IMR-90 (cell line): Measurements from ENCODE around the gene C1orf116. TPM values are rescaled to one million over a fixed set of nuclear protein-coding genes. Genes with fewer than 3 reads are reported as not detected.

Experiments used
- ATAC-seq: fragments of 200-7000 bp; cut with Tn5 transposase; 2 replicates; pipeline ENCODE4 v1.9.1; 2020; ENCODE audit warnings: low read depth, mild to moderate bottlenecking, moderate library complexity
- BruUV-seq: library from RNA; stranded (reverse); fragments of 400-500 nt; replicated peaks from 2 replicates; lab custom pipeline; 2021; lab: Mats Ljungman, UMichigan
- CTCF ChIA-PET: fragments of 300-600 bp; formaldehyde crosslinking; extraction: SDS; loops from one replicate; lab custom pipeline; 2021; ENCODE audit warnings: antibody characterized with exemption; lab: Yijun Ruan, JAX
- POLR2A ChIA-PET: fragments of 300-600 bp; sonication (Branson Sonifier 250); formaldehyde crosslinking; loops from one replicate; lab custom pipeline; 2022; ENCODE audit warnings: antibody characterized with exemption; ENCODE audit not compliant: unreplicated experiment; lab: Charles Lee
- DNase-seq: peaks from one replicate; pipeline ENCODE4 v3.0.0; 2013
- H2AFZ ChIP-seq: replicated peaks from 2 replicates; pipeline ENCODE3; 2013; ENCODE audit warnings: low read length, mild to moderate bottlenecking; ENCODE audit not compliant: poor library complexity
- H2AK5ac ChIP-seq: 2 replicates; pipeline ENCODE4 v1.6.1; 2013; ENCODE audit warnings: low read depth, low read length, inconsistent platforms
- H2AK9ac ChIP-seq: replicated peaks from 2 replicates; pipeline ENCODE3; 2013; ENCODE audit warnings: mild to moderate bottlenecking, low read depth, low read length, moderate library complexity; ENCODE audit not compliant: poor library complexity
- H2BK120ac ChIP-seq: 2 replicates; pipeline ENCODE4 v1.6.1; 2013; ENCODE audit warnings: low read depth, low read length, inconsistent platforms
- H2BK15ac ChIP-seq: 3 replicates; pipeline ENCODE4 v1.6.1; 2013; ENCODE audit warnings: low read depth, low read length, inconsistent platforms
- H2BK20ac ChIP-seq: 2 replicates; pipeline ENCODE4 v1.6.1; 2013; ENCODE audit warnings: low read depth, mild to moderate bottlenecking, inconsistent platforms, low read length, moderate library complexity
- H2BK5ac ChIP-seq: 2 replicates; pipeline ENCODE4 v1.6.1; 2013; ENCODE audit warnings: mild to moderate bottlenecking, low read depth, low read length, inconsistent platforms; ENCODE audit not compliant: poor library complexity, severe bottlenecking
- H3K14ac ChIP-seq: replicated peaks from 2 replicates; pipeline ENCODE4 v1.6.1; 2013; ENCODE audit warnings: low read depth, low read length, inconsistent platforms
- H3K18ac ChIP-seq: 2 replicates; pipeline ENCODE4 v1.6.1; 2013; ENCODE audit warnings: low read depth, low read length, control low read depth
- H3K23ac ChIP-seq: 2 replicates; pipeline ENCODE4 v1.6.1; 2013; ENCODE audit warnings: low read depth, low read length, inconsistent platforms
- H3K27ac ChIP-seq: 2 replicates; pipeline ENCODE4 v1.5.1; 2013; ENCODE audit warnings: mild to moderate bottlenecking, control low read depth, low read length; ENCODE audit not compliant: insufficient read depth
- H3K27me3 ChIP-seq: 2 replicates; pipeline ENCODE4 v1.6.1; 2013; ENCODE audit warnings: low read length; ENCODE audit not compliant: control insufficient read depth, insufficient read depth
- H3K36me3 ChIP-seq: 2 replicates; pipeline ENCODE4 v1.6.1; 2013; ENCODE audit warnings: low read length, mixed read lengths; ENCODE audit not compliant: control insufficient read depth, insufficient read depth
- H3K4ac ChIP-seq: 2 replicates; pipeline ENCODE4 v1.6.1; 2013; ENCODE audit warnings: low read depth, low read length, inconsistent platforms
- H3K4me1 ChIP-seq: 2 replicates; pipeline ENCODE4 v1.6.1; 2013; ENCODE audit warnings: low read length, mixed read lengths; ENCODE audit not compliant: control insufficient read depth, insufficient read depth
- H3K4me2 ChIP-seq: 2 replicates; pipeline ENCODE4 v1.6.1; 2013; ENCODE audit warnings: low read depth, mild to moderate bottlenecking, control low read depth, low read length, moderate library complexity
- H3K4me3 ChIP-seq: 2 replicates; pipeline ENCODE4 v1.5.1; 2013; ENCODE audit warnings: low read depth, mild to moderate bottlenecking, control low read depth, low read length, moderate library complexity; ENCODE audit not compliant: insufficient read depth
- H3K56ac ChIP-seq: 2 replicates; pipeline ENCODE4 v1.6.1; 2013; ENCODE audit warnings: low read length, inconsistent platforms; ENCODE audit not compliant: insufficient read depth; ENCODE audit errors: extremely low read depth
- H3K79me1 ChIP-seq, 2 experiments: 2 replicates each; pipeline ENCODE4 v1.6.1; 2013; ENCODE audit warnings: low read length in 2 of 2, inconsistent platforms in 1 of 2, low read depth in 1 of 2
- H3K9ac ChIP-seq: 2 replicates; pipeline ENCODE4 v1.6.1; 2013; ENCODE audit warnings: low read depth, low read length, control low read depth
- H3K9me1 ChIP-seq: 2 replicates; pipeline ENCODE4 v1.6.1; 2013; ENCODE audit warnings: low read length, inconsistent platforms; ENCODE audit not compliant: insufficient read depth
- H3K9me3 ChIP-seq: 2 replicates; pipeline ENCODE4 v1.6.1; 2013; ENCODE audit warnings: low read length; ENCODE audit not compliant: control insufficient read depth, insufficient read depth
- H4K20me1 ChIP-seq: 2 replicates; pipeline ENCODE4 v1.6.1; 2013; ENCODE audit warnings: low read length, inconsistent platforms; ENCODE audit not compliant: insufficient read depth
- H4K5ac ChIP-seq: 2 replicates; pipeline ENCODE4 v1.6.1; 2013; ENCODE audit warnings: mild to moderate bottlenecking, low read depth, low read length, control low read depth
- H4K8ac ChIP-seq, 2 experiments: 2 replicates each; pipeline ENCODE4 v1.6.1; 2013; ENCODE audit warnings: low read depth in 2 of 2, low read length in 2 of 2, control low read depth in 1 of 2, inconsistent platforms in 1 of 2
- H4K91ac ChIP-seq: 2 replicates; pipeline ENCODE4 v1.6.1; 2013; ENCODE audit warnings: low read depth, low read length, inconsistent platforms; ENCODE audit not compliant: insufficient read depth
- BHLHE40 ChIP-seq: fragments of 150-350 bp; IDR thresholded peaks from 2 replicates; pipeline ENCODE4 v1.6.1; 2016; ENCODE audit warnings: mild to moderate bottlenecking, low read depth, low read length
- CEBPB ChIP-seq: IDR thresholded peaks from 2 replicates; pipeline ENCODE4 v1.6.1; 2012; ENCODE audit warnings: low read depth, low read length, improper control_type of control experiment
- CHD1 ChIP-seq: IDR thresholded peaks from 2 replicates; pipeline ENCODE4 v1.6.1; 2012; ENCODE audit warnings: low read depth, low read length, improper control_type of control experiment
- FOS ChIP-seq: fragments of 150-350 bp; IDR thresholded peaks from 2 replicates; pipeline ENCODE4 v1.6.1; 2016; ENCODE audit warnings: low read depth, low read length
- MAFK ChIP-seq: IDR thresholded peaks from 2 replicates; pipeline ENCODE4 v1.6.1; 2012; ENCODE audit warnings: low read depth, low read length, improper control_type of control experiment
- MAZ ChIP-seq: IDR thresholded peaks from 2 replicates; pipeline ENCODE4 v1.6.1; 2012; ENCODE audit warnings: low read depth, mild to moderate bottlenecking, low read length, improper control_type of control experiment, moderate library complexity, borderline replicate concordance
- MXI1 ChIP-seq: IDR thresholded peaks from 2 replicates; pipeline ENCODE4 v1.6.1; 2012; ENCODE audit warnings: low read depth, mild to moderate bottlenecking, low read length, moderate library complexity, borderline replicate concordance
- NFE2L2 ChIP-seq: fragments of 150-350 bp; IDR thresholded peaks from 2 replicates; pipeline ENCODE4 v1.6.1; 2016; ENCODE audit warnings: low read depth, mild to moderate bottlenecking, low read length
- POLR2A ChIP-seq: IDR thresholded peaks from 2 replicates; pipeline ENCODE4 v1.6.1; 2012; ENCODE audit warnings: mild to moderate bottlenecking, low read depth, low read length
- RAD21 ChIP-seq: IDR thresholded peaks from 2 replicates; pipeline ENCODE4 v1.6.1; 2012; ENCODE audit warnings: low read length, improper control_type of control experiment
- RCOR1 ChIP-seq: IDR thresholded peaks from 2 replicates; pipeline ENCODE4 v1.6.1; 2012; ENCODE audit warnings: mild to moderate bottlenecking, low read length, improper control_type of control experiment; ENCODE audit not compliant: insufficient replicate concordance
- RFX5 ChIP-seq: IDR thresholded peaks from 2 replicates; pipeline ENCODE4 v1.8.0; 2012; ENCODE audit warnings: low read depth, mild to moderate bottlenecking, low read length, moderate library complexity
- SMC3 ChIP-seq: fragments of 150-350 bp; IDR thresholded peaks from 2 replicates; pipeline ENCODE4 v1.6.1; 2016; ENCODE audit warnings: low read depth, mild to moderate bottlenecking, antibody characterized with exemption, low read length, moderate library complexity
- WGBS, 2 experiments: methylation state at CpG; one replicate each; pipeline versions ENCODE4 v1.1.5 to v1.1.7; 2013; ENCODE audit warnings: missing lambda C conversion rate in 2 of 2; ENCODE audit not compliant: insufficient read length in 1 of 2; ENCODE audit errors: extremely low coverage in 2 of 2; 5-methylcytosine and 5-hydroxymethylcytosine counted together
- dilution Hi-C: fragments of 300-500 bp; cut with HindIII; formaldehyde crosslinking; loops from one replicate; pipeline ENCODE4 v1.14.3; 2018; ENCODE audit warnings: low sequenced_read_pairs; ENCODE audit not compliant: unreplicated experiment
- in situ Hi-C: fragments of 300-500 bp; cut with MboI; formaldehyde crosslinking; loops from 3 replicates; pipeline ENCODE4 v1.14.3; 2019; ENCODE audit warnings: low sequenced_read_pairs, inconsistent platforms, mixed read lengths
- intact Hi-C: fragments of 100-400 bp; cut with micrococcal nuclease; formaldehyde crosslinking; loops from 2 replicates; pipeline ENCODE4 v1.10.0; 2022
- polyA plus RNA-seq, 3 experiments: library from polyadenylated mRNA; depleted of rRNA; stranded (reverse); fragments of >200 nt; gene quantifications; 2 replicates each; pipeline ENCODE4 v1.2.3, GENCODE V29; 2012; ENCODE audit warnings: low replicate concordance in 1 of 3
- total RNA-seq: library from RNA; depleted of rRNA; stranded (reverse); fragments of >200 nt; gene quantifications from 2 replicates; pipeline ENCODE4 v1.2.3, GENCODE V29; 2012
- TF ChIP-seq, protein P1 (sequence below): fragments of 150-350 bp; IDR thresholded peaks from 2 replicates; pipeline ENCODE4 v1.6.1; 2016; ENCODE audit warnings: low read depth, mild to moderate bottlenecking, low read length, moderate library complexity, borderline replicate concordance
- TF ChIP-seq, protein P2 (sequence below): fragments of 150-350 bp; IDR thresholded peaks from 2 replicates; pipeline ENCODE4 v1.6.1; 2017; ENCODE audit warnings: mild to moderate bottlenecking, antibody characterized with exemption, low read length, low read depth
- TF ChIP-seq, protein P3 (sequence below): conservative IDR thresholded peaks from 2 replicates; pipeline ENCODE4 v1.5.1; 2012; ENCODE audit warnings: mild to moderate bottlenecking, low read depth, low read length, improper control_type of control experiment

Gene C1orf116
- total and polyA plus RNA-seq, 2 of the 4 experiments (the other 2 are of a cell fraction), result under 0.01 to 0.03 TPM

DNA sequence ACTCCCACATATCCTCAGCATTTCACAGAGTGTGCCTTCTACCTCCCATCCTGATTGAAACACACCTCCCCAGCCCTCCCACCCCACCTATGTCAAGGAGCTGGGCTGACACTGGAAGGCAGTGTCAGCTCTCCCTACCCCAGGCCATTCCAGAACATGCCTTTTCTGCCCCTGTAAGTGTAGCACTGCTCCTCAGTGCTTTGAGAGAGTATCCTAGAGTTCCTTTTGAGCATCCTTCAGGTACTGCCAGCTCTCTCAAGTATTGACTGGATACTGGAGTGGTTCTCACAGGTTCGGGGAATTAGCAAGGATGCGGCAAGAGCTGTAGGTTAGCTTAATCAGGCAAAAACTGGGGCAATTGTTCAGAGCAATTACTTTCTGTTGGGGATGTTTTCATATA lies 21.8 kb downstream of the C1orf116 start:
- no peak overlapping the region for H4K91ac ChIP-seq
- H4K5ac ChIP-seq, result no peak overlapping the region
- in situ Hi-C loops (no loop called here), dilution Hi-C loops (no loop called here), intact Hi-C loops (no loop called here)
- H3K9ac ChIP-seq, result no peak overlapping the region
- no peak overlapping the region for H3K4me2 ChIP-seq
- H4K20me1 ChIP-seq, result no peaks in the 10 kb centered on the region
- H2AK9ac ChIP-seq, result no peak overlapping the region
- H3K14ac ChIP-seq, result no peak overlapping the region
- H2BK15ac ChIP-seq, result no peak overlapping the region
- H3K4ac ChIP-seq, result no peak overlapping the region
- BruUV-seq, result no TSS peak
- H3K36me3 ChIP-seq, result no peaks in the 10 kb centered on the region
- H2BK20ac ChIP-seq, result no peak overlapping the region
- H3K79me1 ChIP-seq, result no peaks in the 10 kb centered on the region
- peaks cover 6% of the 10 kb centered on the region for H3K9me1 ChIP-seq
- no peak overlapping the region for H4K8ac ChIP-seq
- no peak for TF ChIP-seq MAZ
- no peak for TF ChIP-seq RCOR1
- TF ChIP-seq, protein P1, sequence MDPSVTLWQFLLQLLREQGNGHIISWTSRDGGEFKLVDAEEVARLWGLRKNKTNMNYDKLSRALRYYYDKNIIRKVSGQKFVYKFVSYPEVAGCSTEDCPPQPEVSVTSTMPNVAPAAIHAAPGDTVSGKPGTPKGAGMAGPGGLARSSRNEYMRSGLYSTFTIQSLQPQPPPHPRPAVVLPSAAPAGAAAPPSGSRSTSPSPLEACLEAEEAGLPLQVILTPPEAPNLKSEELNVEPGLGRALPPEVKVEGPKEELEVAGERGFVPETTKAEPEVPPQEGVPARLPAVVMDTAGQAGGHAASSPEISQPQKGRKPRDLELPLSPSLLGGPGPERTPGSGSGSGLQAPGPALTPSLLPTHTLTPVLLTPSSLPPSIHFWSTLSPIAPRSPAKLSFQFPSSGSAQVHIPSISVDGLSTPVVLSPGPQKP, result no peak
- TF ChIP-seq, protein P2, sequence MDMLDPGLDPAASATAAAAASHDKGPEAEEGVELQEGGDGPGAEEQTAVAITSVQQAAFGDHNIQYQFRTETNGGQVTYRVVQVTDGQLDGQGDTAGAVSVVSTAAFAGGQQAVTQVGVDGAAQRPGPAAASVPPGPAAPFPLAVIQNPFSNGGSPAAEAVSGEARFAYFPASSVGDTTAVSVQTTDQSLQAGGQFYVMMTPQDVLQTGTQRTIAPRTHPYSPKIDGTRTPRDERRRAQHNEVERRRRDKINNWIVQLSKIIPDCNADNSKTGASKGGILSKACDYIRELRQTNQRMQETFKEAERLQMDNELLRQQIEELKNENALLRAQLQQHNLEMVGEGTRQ, result no peak
- TF ChIP-seq CEBPB, result no peak
- TF ChIP-seq NFE2L2, result no peak
- no peak for TF ChIP-seq MAFK
- no peak for TF ChIP-seq POLR2A
- TF ChIP-seq, protein P3, sequence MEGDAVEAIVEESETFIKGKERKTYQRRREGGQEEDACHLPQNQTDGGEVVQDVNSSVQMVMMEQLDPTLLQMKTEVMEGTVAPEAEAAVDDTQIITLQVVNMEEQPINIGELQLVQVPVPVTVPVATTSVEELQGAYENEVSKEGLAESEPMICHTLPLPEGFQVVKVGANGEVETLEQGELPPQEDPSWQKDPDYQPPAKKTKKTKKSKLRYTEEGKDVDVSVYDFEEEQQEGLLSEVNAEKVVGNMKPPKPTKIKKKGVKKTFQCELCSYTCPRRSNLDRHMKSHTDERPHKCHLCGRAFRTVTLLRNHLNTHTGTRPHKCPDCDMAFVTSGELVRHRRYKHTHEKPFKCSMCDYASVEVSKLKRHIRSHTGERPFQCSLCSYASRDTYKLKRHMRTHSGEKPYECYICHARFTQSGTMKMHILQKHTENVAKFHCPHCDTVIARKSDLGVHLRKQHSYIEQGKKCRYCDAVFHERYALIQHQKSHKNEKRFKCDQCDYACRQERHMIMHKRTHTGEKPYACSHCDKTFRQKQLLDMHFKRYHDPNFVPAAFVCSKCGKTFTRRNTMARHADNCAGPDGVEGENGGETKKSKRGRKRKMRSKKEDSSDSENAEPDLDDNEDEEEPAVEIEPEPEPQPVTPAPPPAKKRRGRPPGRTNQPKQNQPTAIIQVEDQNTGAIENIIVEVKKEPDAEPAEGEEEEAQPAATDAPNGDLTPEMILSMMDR, result no peak
- no peak for TF ChIP-seq CHD1
- TF ChIP-seq SMC3, result no peak
- TF ChIP-seq MXI1, result no peak
- no peak for TF ChIP-seq RFX5
- TF ChIP-seq FOS, result no peak
- no peak for TF ChIP-seq BHLHE40
- no peak for TF ChIP-seq RAD21
- ChIA-PET POLR2A (no interaction called here), CTCF (no interaction called here)
- H2AK5ac ChIP-seq, result no peak overlapping the region
- peaks cover 6% of the 10 kb centered on the region for H3K4me1 ChIP-seq
- no peak overlapping the region for H3K23ac ChIP-seq
- no peak overlapping the region for H2BK5ac ChIP-seq
- no peaks in the 10 kb centered on the region; the same call in 1 of the 2 replicates for H3K9me3 ChIP-seq
- no peak overlapping the region for H3K4me3 ChIP-seq
- no CpG with 5 or more reads among the region's 2 CpGs for WGBS, 2 experiments
- no peak overlapping the region for H3K27ac ChIP-seq
- H3K18ac ChIP-seq, result no peak overlapping the region
- DNase-seq (no peak), ATAC-seq (no peak)
- no peak overlapping the region for H2BK120ac ChIP-seq
- H2AFZ ChIP-seq, result no peak overlapping the region
- no peak overlapping the region for H3K56ac ChIP-seq
- peaks cover 6% of the 10 kb centered on the region; the same call in 1 of the 2 replicates for H3K27me3 ChIP-seq
